Hepatocyte (in vitro differentiated cells): ENCODE results near the gene APOH. TPM values are rescaled to one million over a fixed set of nuclear protein-coding genes. Genes with fewer than 3 reads are reported as not detected.

Experiments
- DNase-seq: peaks from one replicate; pipeline ENCODE4 v3.0.0-alpha.2; 2016; ENCODE audit warnings: low spot score
- H2AFZ ChIP-seq: fragments of 200-600 bp; sonication (generic); 2 replicates; pipeline ENCODE4 v1.6.0; 2016; ENCODE audit warnings: antibody characterized with exemption, mild to moderate bottlenecking
- H3K27ac ChIP-seq: fragments of 200-600 bp; sonication (generic); 2 replicates; pipeline ENCODE4 v1.5.1; 2016; ENCODE audit warnings: mild to moderate bottlenecking
- H3K27me3 ChIP-seq: fragments of 200-600 bp; sonication (generic); 2 replicates; pipeline ENCODE4 v1.6.1; 2016
- H3K36me3 ChIP-seq: fragments of 200-600 bp; sonication (generic); replicated peaks from 2 replicates; pipeline ENCODE4 v1.5.1; 2016; ENCODE audit warnings: low read depth; ENCODE audit not compliant: insufficient read depth
- H3K4me1 ChIP-seq: fragments of 200-600 bp; sonication (generic); 2 replicates; pipeline ENCODE4 v1.5.1; 2016; ENCODE audit warnings: mild to moderate bottlenecking, moderate library complexity; ENCODE audit not compliant: insufficient read depth
- H3K4me2 ChIP-seq: fragments of 200-600 bp; sonication (generic); 2 replicates; pipeline ENCODE4 v1.6.0; 2016
- H3K4me3 ChIP-seq: fragments of 200-600 bp; sonication (generic); 2 replicates; pipeline ENCODE4 v1.5.1; 2016; ENCODE audit warnings: mild to moderate bottlenecking
- H3K79me2 ChIP-seq: fragments of 200-600 bp; sonication (generic); 2 replicates; pipeline ENCODE4 v1.6.0; 2017; ENCODE audit warnings: mild to moderate bottlenecking
- H3K9me2 ChIP-seq: fragments of 200-600 bp; sonication (generic); replicated peaks from 2 replicates; pipeline ENCODE4 v1.6.0; 2017; ENCODE audit warnings: mild to moderate bottlenecking; ENCODE audit not compliant: insufficient read depth
- H3K9me3 ChIP-seq: fragments of 200-600 bp; sonication (generic); 2 replicates; pipeline ENCODE4 v1.5.1; 2016; ENCODE audit warnings: low read depth, mild to moderate bottlenecking
- H4K20me1 ChIP-seq: fragments of 200-600 bp; sonication (generic); 2 replicates; pipeline ENCODE4 v1.6.0; 2016; ENCODE audit warnings: mild to moderate bottlenecking; ENCODE audit not compliant: insufficient read depth, poor library complexity, severe bottlenecking
- CTCF ChIP-seq: fragments of 200-600 bp; sonication (generic); IDR thresholded peaks from 2 replicates; pipeline ENCODE4 v1.5.1; 2016; ENCODE audit warnings: antibody characterized with exemption, mild to moderate bottlenecking; ENCODE audit not compliant: poor library complexity
- EZH2 ChIP-seq: fragments of 200-600 bp; sonication (generic); IDR thresholded peaks from 2 replicates; pipeline ENCODE4 v1.6.1; 2016; ENCODE audit warnings: antibody characterized with exemption, mild to moderate bottlenecking, borderline replicate concordance
- EZH2phosphoT487 ChIP-seq: fragments of 200-600 bp; sonication (generic); IDR thresholded peaks from one replicate; pipeline ENCODE4 v1.6.1; 2018; ENCODE audit warnings: antibody characterized with exemption, mild to moderate bottlenecking, low read depth, moderate library complexity; ENCODE audit not compliant: unreplicated experiment, severe bottlenecking
- WGBS: methylation state at CpG from one replicate; pipeline ENCODE4 v1.1.6; 2016; ENCODE audit warnings: low lambda C conversion rate; ENCODE audit errors: missing lambda C conversion rate; 5-methylcytosine and 5-hydroxymethylcytosine counted together
- polyA plus RNA-seq: library from polyadenylated mRNA; unstranded; fragments of >200 nt; fragmentation: Nextera tagmentation; extraction: Ambion mirVana; gene quantifications from 2 replicates; pipeline ENCODE4 v1.2.1, GENCODE V29; 2016
- total RNA-seq: library from RNA; depleted of rRNA; stranded (reverse); fragments of >200 nt; gene quantifications from 2 replicates; pipeline ENCODE4 v1.2.3, GENCODE V29; 2014

The APOH gene
- total and polyA plus RNA-seq, 2 experiments from 2014 or later, result 374 to 449 TPM

GRCh38 chr17:66175892-66176291 lies 53.3 kb downstream of the APOH start:
- TF ChIP-seq CTCF (no peak), EZH2 (no peak), EZH2phosphoT487 (no peak)
- H3K27ac ChIP-seq, result no peak overlapping the region
- 80% methylated on average over 1 of the region's 1 CpG for WGBS
- H3K9me2 ChIP-seq, result no peaks in the 10 kb centered on the region
- H3K4me1 ChIP-seq, result no peaks in the 10 kb centered on the region
- no peak overlapping the region for H2AFZ ChIP-seq
- H3K79me2 ChIP-seq, result no peaks in the 10 kb centered on the region
- H4K20me1 ChIP-seq, result no peaks in the 10 kb centered on the region
- H3K4me2 ChIP-seq, result no peak overlapping the region
- no peak overlapping the region for H3K4me3 ChIP-seq
- DNase-seq, result no peak
- no peaks in the 10 kb centered on the region for H3K9me3 ChIP-seq
- no peaks in the 10 kb centered on the region for H3K27me3 ChIP-seq
- no peaks in the 10 kb centered on the region for H3K36me3 ChIP-seq

GRCh38 chr17:66172691-66173223 lies 56.5 kb downstream of the APOH start:
- no peaks in the 10 kb centered on the region for H3K36me3 ChIP-seq
- no peak overlapping the region for H3K4me3 ChIP-seq
- no peak overlapping the region for H2AFZ ChIP-seq
- H3K79me2 ChIP-seq, result no peaks in the 10 kb centered on the region
- H4K20me1 ChIP-seq, result no peaks in the 10 kb centered on the region
- no peak for DNase-seq
- no peak overlapping the region for H3K27ac ChIP-seq
- no peak overlapping the region for H3K4me2 ChIP-seq
- 67% methylated on average over 2 of the region's 2 CpGs for WGBS
- H3K27me3 ChIP-seq, result no peaks in the 10 kb centered on the region
- TF ChIP-seq CTCF, result no peak
- no peak for TF ChIP-seq EZH2phosphoT487
- no peak for TF ChIP-seq EZH2
- H3K9me3 ChIP-seq, result no peaks in the 10 kb centered on the region
- H3K4me1 ChIP-seq, result no peaks in the 10 kb centered on the region
- no peaks in the 10 kb centered on the region for H3K9me2 ChIP-seq

- H3K4me3 ChIP-seq, result no peak overlapping the region
- no peak overlapping the region for H3K4me2 ChIP-seq
- no peak for DNase-seq
- H3K36me3 ChIP-seq, result no peaks in the 10 kb centered on the region
- no peak overlapping the region for H3K27ac ChIP-seq
- H3K27me3 ChIP-seq, result no peaks in the 10 kb centered on the region
- H3K9me2 ChIP-seq, result no peaks in the 10 kb centered on the region
- no peaks in the 10 kb centered on the region for H3K4me1 ChIP-seq
- H2AFZ ChIP-seq, result no peak overlapping the region
- no peaks in the 10 kb centered on the region for H3K9me3 ChIP-seq
- no peaks in the 10 kb centered on the region for H3K79me2 ChIP-seq
- H4K20me1 ChIP-seq, result no peaks in the 10 kb centered on the region
- 68% methylated on average over 5 of the region's 5 CpGs for WGBS
- TF ChIP-seq EZH2 (no peak), CTCF (no peak), EZH2phosphoT487 (no peak)
Measured at GRCh38 chr17:66172144-66172543, 57.1 kb downstream of the APOH start.

GRCh38 chr17:66171692-66172091 lies 57.5 kb downstream of the APOH start:
- H3K4me2 ChIP-seq, result no peak overlapping the region
- H3K4me3 ChIP-seq, result no peak overlapping the region
- H3K27me3 ChIP-seq, result no peaks in the 10 kb centered on the region
- no peaks in the 10 kb centered on the region for H3K36me3 ChIP-seq
- H3K27ac ChIP-seq, result no peak overlapping the region
- WGBS, result 63% methylated on average over 3 of the region's 3 CpGs
- TF ChIP-seq EZH2 (no peak), CTCF (no peak), EZH2phosphoT487 (no peak)
- H3K4me1 ChIP-seq, result no peaks in the 10 kb centered on the region
- H4K20me1 ChIP-seq, result no peaks in the 10 kb centered on the region
- H3K9me2 ChIP-seq, result no peaks in the 10 kb centered on the region
- no peaks in the 10 kb centered on the region for H3K79me2 ChIP-seq
- DNase-seq, result no peak
- no peak overlapping the region for H2AFZ ChIP-seq
- no peaks in the 10 kb centered on the region for H3K9me3 ChIP-seq
